GM12878 (cell line): ENCODE data around the gene WNT5B.

Source experiments
- FOS ChIP-seq: IDR thresholded peaks from 3 replicates; pipeline ENCODE4 v1.6.1; 2011; ENCODE audit warnings: borderline replicate concordance; ENCODE audit not compliant: insufficient read length; ENCODE audit errors: extremely low read depth
- RB1 ChIP-seq: fragments of 450-650 bp; formaldehyde crosslinking; IDR thresholded peaks from 2 replicates; pipeline ENCODE4 v1.6.1; 2017; ENCODE audit warnings: mild to moderate bottlenecking, borderline replicate concordance
- SIN3A ChIP-seq: IDR thresholded peaks from 2 replicates; pipeline ENCODE4 v1.6.1; 2012; ENCODE audit warnings: low read depth, low read length, improper control_type of control experiment
- ZNF274 ChIP-seq: IDR thresholded peaks from one replicate; pipeline ENCODE4 v1.8.0; 2011; ENCODE audit not compliant: insufficient read length, insufficient read depth
- TF ChIP-seq, protein P1 (sequence below): IDR thresholded peaks from 2 replicates; pipeline ENCODE4 v1.6.1; 2011; ENCODE audit warnings: borderline replicate concordance, low read depth, mild to moderate bottlenecking, moderate library complexity, mixed read lengths, low read length; ENCODE audit not compliant: insufficient read depth; ENCODE audit errors: extremely low read length
- TF ChIP-seq, protein P2 (sequence below), 3 experiments: IDR thresholded peaks in 2 of 3; conservative IDR thresholded peaks in 1 of 3; 2 replicates each; pipeline ENCODE4 v1.5.1; 2011; ENCODE audit warnings: low read depth in 3 of 3, low read length in 3 of 3, mild to moderate bottlenecking in 3 of 3, control low read depth in 2 of 3, moderate library complexity in 2 of 3, inconsistent platforms in 1 of 3, mixed read lengths in 1 of 3; ENCODE audit not compliant: control insufficient read depth in 2 of 3, insufficient read depth in 1 of 3; ENCODE audit errors: extremely low read depth in 1 of 3
- TF ChIP-seq, protein P3 (sequence below): IDR thresholded peaks from 2 replicates; pipeline ENCODE4 v1.6.1; 2012; ENCODE audit warnings: low read length, inconsistent platforms

- TF ChIP-seq, protein P1, sequence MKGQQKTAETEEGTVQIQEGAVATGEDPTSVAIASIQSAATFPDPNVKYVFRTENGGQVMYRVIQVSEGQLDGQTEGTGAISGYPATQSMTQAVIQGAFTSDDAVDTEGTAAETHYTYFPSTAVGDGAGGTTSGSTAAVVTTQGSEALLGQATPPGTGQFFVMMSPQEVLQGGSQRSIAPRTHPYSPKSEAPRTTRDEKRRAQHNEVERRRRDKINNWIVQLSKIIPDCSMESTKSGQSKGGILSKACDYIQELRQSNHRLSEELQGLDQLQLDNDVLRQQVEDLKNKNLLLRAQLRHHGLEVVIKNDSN = no peak
- no peak for TF ChIP-seq ZNF274
- TF ChIP-seq RB1 = no peak
- TF ChIP-seq FOS = no peak
- no peak for TF ChIP-seq SIN3A
- TF ChIP-seq, protein P2, sequence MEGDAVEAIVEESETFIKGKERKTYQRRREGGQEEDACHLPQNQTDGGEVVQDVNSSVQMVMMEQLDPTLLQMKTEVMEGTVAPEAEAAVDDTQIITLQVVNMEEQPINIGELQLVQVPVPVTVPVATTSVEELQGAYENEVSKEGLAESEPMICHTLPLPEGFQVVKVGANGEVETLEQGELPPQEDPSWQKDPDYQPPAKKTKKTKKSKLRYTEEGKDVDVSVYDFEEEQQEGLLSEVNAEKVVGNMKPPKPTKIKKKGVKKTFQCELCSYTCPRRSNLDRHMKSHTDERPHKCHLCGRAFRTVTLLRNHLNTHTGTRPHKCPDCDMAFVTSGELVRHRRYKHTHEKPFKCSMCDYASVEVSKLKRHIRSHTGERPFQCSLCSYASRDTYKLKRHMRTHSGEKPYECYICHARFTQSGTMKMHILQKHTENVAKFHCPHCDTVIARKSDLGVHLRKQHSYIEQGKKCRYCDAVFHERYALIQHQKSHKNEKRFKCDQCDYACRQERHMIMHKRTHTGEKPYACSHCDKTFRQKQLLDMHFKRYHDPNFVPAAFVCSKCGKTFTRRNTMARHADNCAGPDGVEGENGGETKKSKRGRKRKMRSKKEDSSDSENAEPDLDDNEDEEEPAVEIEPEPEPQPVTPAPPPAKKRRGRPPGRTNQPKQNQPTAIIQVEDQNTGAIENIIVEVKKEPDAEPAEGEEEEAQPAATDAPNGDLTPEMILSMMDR (IDR thresholded peaks at IDR 0.05 in 2 of 3, conservative IDR thresholded peaks at IDR 0.05 in 1 of 3; ENCODE audit: control insufficient read depth in 2 of 3, extremely low read depth in 1 of 3, insufficient read depth in 1 of 3, low read depth in 3 of 3, low read length in 3 of 3) = no peak
- TF ChIP-seq, protein P3, sequence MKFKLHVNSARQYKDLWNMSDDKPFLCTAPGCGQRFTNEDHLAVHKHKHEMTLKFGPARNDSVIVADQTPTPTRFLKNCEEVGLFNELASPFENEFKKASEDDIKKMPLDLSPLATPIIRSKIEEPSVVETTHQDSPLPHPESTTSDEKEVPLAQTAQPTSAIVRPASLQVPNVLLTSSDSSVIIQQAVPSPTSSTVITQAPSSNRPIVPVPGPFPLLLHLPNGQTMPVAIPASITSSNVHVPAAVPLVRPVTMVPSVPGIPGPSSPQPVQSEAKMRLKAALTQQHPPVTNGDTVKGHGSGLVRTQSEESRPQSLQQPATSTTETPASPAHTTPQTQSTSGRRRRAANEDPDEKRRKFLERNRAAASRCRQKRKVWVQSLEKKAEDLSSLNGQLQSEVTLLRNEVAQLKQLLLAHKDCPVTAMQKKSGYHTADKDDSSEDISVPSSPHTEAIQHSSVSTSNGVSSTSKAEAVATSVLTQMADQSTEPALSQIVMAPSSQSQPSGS = no peak
These were observed 34.6 kb downstream of the WNT5B start for GRCh38 chr12:1663440-1664132.
